Activated T-cell treated with anti-CD3 and anti-CD28 coated beads for 48 hours (primary cell): ENCODE measurements around the gene TNFRSF25.

Experiments
- DNase-seq: peaks from one replicate; pipeline ENCODE4 v3.0.0-alpha.2; 2020; ENCODE audit warnings: low read depth

The TNFRSF25 gene, protein sequence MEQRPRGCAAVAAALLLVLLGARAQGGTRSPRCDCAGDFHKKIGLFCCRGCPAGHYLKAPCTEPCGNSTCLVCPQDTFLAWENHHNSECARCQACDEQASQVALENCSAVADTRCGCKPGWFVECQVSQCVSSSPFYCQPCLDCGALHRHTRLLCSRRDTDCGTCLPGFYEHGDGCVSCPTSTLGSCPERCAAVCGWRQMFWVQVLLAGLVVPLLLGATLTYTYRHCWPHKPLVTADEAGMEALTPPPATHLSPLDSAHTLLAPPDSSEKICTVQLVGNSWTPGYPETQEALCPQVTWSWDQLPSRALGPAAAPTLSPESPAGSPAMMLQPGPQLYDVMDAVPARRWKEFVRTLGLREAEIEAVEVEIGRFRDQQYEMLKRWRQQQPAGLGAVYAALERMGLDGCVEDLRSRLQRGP

DNA sequence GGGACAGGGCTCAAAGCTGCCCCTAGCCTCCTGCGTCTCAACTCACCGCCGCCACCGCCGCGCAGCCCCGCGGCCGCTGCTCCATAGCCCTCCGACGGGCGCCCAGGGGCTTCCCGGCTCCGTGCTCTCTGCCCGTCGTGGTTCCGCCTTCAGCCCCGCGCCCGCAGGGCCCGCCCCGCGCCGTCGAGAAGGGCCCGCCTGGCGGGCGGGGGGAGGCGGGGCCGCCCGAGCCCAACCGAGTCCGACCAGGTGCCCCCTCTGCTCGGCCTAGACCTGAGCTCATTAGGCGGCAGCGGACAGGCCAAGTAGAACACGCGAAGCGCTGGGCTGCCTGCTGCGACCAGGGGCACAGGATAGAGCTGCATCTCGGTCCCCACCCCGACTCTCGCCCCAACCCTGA is at the start of gene TNFRSF25:
Gene TNFRSF25 (minus strand): TSS at position 151 of the 400 bp plus-strand sequence. CDS start 66 bp downstream, at position 85.
- DNase-seq = peak; percentile 66

DNA sequence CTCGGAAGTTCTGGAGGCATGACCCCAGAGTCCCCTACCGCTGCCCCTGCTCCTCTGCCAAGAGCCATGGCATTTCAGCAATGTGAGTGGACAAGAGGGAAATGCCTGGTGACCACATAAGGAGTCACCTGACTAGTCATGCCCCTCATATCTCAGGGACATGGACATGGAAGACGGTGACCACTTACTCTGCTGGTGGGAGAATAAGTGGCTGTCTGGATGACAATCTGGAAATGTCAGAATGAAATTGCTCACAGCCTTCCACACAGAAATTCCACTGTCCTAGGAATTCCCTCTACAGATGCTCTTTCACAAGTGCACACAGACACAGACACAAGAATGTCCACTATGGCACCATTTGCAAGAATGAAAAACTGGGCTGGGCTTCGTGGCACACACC is 49.8 kb upstream of the TNFRSF25 start:
- no peak for DNase-seq

DNA sequence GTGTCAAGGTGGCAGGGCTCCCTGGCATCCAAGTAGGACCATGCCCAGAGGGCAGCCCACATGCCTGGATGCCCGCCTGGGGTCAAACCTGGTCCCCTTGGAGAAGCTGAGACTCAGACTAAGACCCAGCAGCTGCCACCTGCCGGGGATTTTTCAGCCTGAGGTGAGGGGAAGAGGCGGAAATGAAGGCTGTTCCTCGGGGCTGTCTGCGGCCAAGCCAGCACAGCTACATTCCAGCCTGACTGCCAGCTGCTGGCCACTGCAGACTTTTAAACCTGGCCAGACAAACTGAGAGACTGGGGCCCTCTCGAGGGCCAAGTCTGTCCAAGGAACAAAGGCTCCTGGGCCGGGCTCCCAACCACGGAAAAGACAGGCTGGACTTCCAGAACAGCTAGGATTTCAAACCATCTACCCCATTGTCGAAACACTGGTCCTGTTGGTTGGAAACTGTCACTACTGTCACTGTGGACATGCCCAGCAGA is 47.4 kb upstream of the TNFRSF25 start:
- DNase-seq = no peak

DNA sequence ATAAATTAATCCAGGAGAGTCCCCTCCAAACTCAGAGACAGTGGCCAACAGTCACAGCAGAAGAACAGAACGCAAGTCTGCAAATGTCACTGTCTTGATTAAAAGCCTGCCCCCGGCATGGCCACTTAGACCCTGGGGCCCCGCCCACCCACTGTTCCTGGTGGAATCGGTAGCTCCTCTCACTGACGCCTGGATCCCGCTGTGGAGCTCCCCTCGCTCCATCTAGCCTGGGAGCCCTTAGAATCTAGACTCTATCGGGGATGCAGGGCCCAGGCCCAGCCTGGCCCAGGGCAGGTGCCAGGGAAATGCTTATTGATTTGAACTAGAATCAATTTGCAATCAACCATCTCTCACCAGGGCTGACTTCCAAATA is 46.9 kb upstream of the TNFRSF25 start:
- no peak for DNase-seq

DNA sequence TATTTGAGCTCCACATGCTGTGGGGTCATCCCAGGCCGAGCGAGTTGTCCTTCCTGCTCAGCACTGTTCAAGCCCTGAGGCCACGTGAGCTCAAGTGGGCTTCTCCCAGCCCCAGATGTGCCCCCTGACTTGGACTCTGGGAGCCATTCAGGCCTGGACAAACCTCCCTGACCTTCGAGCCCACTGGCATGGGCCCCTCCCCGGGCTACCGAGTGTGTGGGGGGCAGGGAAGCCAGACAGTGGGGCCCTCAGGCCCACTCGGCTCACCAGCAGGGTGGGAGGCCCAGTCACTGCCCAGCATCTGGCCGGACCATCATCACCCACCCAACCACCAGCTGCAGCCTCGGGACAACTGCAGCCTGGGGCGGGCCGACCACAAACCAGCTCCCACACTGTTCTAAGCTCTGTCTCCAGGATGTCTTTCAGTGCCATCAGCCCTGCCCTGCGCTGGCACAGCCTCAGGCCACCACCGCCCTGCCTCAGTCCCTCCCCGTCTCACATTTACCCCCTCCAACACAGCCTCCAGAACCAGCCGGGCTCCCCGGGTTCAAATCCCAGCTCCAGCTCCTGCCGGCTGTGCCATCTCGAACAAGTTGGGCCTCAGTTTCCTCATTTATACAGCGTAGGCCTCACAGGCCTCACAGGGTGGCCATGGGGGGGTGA is 46.4 kb upstream of the TNFRSF25 start:
- DNase-seq = no peak

DNA sequence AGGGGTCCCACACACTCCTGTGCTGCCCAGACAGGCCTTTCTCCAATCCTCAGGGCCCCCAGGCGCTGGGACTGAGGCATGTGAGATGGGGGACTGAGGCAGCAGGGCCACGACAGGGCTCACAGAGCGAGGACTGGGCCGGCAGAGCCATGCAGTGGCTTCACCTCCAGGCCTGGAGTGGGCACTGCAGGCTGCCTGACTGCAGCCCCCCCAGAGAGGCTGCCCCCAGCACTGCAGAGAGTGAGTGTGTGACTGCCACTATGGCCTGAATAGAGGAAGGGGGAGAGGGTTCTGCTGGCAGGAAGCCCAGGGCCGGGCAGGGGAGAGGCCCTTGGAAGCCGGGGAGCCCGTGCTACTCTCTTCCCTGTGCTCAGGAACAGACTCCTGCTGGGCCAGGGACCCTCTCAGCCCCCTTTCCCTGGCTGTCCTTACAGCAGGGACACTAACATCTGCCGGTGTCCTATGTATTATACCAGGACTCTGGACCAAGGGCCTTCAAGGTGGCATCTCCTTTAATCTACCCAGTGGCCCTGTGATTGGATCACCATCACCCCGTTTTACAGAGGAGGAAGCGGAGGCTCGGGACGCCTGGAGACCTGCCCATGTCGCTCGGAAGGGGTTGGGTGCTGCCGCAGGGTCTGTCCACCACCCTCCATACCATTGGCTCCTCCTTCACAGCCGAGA is 45.7 kb upstream of the TNFRSF25 start:
- DNase-seq = no peak

DNA sequence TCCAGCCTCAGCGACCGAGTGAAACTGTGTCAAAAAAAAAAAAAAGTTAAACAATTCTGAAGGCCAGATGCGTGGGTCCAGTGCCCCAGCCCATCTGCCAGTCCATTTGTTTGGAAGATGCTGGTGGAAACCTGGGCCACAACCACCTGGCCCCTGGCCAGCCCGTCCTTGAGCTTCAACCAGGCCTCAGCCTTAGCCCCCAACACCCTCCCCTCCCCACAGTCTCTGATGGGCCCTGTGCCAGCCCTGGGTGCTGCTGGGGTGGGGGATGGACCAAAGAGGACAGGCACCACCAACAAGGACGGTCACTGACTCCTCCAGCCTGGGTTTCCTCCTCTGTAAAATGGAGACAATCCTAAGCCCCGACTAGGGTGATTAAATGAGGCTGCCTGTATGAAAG is 45.1 kb upstream of the TNFRSF25 start:
- no peak for DNase-seq

DNA sequence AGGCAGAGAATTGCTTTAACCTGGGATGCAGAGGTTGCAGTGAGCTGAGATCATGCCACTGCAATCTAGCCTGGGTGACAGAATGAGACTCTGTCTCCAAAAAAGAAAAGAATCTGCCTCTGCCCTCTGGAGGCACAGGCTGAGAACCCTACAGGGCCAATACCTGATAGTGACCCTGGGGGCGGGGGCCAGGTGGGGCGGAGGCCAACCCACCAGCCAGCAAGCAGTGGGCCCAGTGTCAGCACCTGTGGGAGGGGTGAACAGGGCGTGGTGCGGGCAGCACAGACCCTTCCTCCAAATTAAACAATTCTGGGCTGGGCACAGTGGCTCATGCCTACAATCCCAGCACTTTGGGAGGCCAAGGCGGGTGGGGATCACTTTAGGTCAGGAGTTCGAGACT is 44.5 kb upstream of the TNFRSF25 start:
- DNase-seq = no peak

DNA sequence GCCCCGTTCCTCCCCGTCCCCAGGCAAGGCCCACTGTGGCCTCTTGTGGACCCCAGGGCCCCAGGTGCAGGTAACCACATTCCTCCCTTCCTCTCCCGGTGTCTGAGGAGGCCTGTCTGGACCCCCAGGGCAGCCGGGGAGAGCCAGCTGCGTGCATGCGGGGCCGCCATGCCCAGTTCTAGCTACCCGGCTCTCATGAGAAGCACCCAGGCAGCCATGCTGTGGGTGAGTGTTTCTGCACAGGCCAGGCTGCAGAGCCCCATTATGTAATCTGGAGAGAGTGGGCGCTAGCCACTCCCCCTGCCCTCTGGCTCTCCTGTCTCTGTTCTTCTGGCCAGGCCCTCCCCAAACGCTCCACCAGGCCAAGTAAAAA is 43.9 kb upstream of the TNFRSF25 start:
- no peak for DNase-seq

DNA sequence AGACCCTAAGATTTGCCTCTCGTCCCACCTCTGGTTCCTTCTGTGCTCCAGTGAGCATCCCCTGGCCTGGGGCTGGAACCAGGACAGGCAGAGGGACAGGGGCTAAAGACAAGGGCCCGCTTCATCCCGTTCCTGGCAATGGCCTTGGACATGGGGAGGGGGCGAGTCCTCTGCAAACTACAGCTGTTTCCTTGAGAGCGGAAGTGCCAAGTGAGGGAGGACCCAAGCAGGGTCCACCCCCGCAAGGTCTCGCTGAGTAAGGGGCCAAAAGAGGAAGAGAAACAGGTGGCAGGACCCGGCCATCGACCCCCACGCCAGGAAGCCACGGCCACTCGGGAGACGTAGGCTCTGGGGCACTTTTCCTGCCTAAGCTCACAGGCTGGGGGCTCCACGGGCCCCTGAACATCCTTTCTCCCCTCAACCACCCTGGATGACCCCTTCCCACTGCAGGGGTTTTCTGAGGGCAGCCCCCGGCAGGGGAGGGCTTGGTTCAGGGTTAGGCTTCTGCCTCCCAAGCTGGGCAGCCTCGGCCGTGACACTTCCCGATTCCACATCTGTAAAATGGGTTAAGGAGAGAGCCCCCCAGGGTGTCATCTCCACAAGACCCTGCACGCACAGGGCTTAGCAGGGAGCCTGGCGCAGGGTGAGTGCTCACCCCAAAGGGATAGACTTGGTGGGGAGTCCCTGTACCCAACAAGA is 43.4 kb upstream of the TNFRSF25 start:
- DNase-seq = no peak

DNA sequence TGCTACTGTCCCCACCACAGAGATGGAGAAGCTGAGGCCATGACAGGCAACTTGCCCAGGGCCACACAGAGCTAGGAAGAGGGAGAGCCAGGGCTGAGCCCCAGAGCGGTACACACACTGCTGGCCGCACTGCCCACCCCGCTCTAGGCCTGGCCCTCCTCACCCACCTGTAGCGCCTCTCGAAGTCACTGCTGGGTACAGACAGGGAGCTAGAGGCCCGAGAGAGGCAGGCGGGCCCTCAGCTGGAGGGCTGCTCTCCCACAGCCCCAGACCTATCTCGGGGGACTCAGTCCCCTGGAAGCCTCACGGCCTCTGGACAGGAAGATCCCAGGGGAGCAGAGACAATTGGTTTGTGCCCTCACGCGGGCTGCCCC is 42.8 kb upstream of the TNFRSF25 start:
- no peak for DNase-seq

DNA sequence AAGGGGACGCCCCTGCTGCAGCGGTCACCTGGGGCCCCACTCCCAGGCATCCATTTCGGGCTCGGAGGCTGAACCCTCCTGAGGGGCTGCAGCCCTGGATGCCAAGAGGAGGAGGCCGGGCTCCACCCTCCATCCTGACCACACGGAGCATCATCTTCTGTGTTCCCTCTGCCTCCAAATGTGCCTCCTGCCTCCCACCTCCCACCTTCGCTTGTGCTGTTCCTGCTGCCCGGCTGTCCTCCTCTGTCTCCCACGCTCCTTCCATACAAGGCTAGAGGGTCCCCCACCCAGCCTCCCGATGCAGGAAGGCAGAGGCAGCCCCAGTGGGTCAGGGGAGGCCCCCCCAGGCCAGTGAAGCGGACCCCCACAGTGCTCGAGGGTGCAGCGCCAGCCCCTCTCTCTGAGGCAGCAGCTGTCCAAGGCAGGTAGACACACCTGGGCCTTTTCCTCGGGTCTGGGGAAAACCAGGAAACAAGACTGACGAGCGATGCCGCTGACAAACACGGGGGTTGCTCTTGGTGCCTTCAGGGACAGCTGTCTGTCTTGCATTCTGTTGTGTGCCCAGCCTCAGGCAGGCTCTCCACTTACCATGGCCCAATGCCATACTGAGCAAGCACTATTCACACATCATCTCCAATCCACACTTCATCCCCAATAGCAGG is 42.3 kb upstream of the TNFRSF25 start:
- no peak for DNase-seq

DNA sequence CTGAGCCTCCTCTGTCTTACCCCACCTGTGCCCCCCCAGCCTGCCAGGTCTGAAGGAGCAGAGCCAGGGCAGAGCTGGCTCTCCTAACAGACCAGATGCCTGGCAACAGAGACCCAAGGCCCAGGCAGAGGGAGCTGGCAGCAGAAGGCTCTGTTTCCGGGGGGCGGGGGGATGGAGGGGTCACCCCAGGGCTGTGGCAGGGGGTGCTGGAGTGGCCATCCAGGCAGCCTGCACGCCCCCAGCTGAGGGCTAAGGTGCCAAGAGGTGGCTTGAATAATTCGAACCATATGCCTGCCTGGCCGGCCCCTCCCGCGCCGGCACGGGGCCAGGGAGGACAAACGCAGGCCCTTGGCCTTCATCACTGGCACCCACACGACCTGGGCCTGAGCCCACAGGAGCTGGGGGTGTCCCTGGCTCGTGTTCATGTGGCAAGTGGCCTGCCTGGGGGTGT is 41.5 kb upstream of the TNFRSF25 start:
- DNase-seq = no peak

DNA sequence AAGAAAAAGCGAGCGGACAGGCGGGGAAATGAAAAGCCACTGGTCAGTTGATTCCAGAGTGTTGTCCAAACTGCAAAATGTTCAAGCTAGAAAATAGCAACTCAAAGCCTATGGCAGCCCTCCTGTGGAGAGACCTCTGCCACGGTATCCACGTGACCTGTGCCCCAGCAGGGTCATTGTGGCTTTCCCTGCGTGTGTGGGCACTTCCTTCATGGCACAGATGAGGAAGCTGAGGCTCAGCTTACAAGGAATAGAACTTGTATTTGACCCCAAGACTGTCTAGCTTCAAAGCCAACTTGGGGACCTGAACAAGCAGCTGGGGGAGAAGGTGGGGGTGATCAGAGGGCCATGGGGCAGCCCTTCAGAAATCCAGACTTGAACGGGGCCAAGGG is 41.1 kb upstream of the TNFRSF25 start:
- no peak for DNase-seq

DNA sequence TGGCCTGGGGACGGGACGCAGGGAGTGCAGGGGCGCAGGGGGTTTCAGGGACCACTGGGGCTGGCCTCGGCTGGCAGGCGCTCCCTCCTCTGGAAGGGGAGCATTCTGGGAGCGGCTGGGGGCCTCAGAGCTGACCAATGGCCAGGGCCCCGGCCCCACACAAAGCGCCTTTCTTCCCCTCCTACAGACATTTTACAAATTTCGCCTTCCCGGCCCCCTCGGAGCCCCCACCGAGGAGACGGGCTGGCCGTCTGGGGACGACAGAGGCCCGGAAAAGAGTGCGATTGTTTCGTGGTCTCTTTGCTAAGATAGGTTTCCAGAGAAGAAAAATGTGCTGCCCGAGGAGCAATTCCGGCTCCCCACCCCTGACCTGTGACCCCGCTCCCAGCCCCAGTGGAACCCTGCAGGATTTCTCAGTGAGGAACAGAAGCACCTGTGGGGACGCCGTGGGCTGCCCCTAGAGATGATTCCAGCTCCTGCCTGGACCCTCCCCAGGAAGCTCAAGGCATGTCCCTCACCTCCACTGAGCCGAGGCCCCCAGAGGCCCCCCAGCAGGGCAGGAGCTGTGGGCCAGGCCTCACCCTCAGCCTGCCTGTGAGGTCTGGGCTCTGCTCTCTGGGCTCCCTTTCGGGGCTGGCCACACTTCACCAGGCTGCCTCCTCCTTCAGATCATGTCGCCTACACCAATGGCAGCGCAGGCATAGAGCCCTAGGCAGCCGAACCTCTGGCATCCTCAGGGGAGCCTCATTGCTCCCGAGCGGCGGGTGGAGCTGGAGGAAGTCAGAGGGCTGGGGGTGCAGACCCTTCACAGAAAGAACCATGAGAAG is 40.5 kb upstream of the TNFRSF25 start:
- DNase-seq = no peak

DNA sequence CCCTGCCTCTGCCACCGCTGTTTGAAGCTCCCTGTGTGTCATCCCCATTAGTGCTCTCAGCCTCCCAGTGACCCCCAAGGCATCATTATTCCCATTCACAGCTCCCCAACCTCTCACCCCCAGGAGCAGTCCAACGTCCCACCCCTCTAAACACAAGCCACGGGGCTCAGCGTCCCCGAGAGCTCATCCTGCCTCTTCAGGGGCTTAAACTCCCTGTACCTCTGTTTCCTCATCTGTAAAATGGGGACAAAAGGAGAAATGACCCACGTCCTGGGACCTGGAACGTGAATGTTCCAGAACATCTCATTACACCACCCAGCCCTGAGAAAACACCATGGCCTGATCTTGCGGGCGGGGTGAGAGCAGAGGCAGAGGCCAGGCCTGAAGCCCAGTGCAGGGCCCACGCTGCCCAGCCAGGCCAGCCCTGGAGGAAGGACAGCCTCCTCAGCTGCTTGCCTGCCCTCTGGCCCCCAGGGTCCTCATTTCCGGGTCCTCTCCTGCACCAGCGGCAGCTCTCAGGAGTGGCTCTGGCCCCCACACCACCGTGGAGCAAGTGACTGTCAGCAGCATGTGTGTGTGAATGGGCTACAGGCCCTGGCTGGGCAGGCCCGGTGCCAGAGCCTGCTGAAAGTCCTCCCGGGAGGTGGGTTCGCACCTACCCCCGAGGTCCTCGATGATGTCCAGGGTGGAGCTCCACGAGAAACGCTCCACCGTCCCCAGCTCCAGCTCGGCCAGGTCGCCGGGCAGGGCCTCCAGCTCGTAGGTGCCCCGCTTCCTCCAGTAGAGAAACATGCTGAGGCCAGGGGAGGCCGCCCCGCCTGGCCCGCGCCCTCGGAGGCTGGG is 39.6 kb upstream of the TNFRSF25 start:
- no peak for DNase-seq

DNA sequence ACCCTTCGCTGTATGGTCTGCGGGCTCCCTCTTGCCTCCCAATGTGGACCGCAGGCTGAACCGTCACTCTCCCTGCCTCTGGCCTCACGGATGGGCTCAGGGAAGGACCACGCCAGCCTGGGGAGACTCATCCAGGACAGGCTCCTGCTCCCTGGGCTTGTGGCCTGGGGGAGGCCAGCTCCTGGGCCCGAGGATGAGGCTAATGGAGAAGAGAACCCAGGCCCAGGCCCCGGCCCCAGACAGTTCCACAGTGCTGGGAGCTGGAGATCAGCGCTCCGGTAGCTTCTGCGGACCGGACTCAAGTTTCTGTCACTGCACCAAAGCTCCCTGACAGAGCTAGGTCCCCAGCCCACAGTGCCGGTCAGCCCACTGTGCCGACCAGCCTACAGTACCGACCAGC is 38.9 kb upstream of the TNFRSF25 start:
- DNase-seq = no peak

DNA sequence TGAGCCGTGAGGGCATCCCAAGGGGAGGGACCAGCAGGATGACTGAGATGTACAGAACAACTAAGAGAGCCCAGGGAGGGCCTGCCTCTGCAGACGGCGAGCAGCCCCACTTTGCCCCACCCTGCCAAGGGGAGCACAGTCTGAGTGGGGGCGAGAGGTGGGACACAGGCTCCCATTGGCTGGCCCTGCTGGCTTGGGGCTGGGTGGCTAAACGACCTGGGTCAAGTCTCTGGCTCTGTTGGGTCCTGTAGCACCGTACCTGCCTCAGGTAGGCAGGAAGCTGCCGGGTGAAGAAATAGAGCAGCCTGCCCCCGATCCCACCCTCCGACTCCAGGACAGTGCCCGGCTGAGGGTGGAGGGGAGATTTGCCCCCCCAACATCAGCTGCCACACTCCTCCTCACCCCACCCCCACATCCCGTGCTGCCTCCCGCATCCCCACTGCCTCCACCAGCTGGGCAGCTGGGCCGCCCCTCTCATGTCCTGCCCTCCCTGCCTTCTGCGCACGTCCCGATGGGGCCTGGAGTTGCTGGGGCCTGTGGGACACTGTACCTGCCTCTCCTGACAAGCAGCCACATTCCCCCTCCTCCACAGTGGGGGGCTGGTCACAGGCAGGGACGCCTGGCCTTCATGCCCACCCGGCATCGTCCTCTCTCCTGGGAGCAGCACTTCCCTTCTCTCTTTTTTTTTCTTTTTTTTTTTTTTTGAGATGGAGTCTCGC is 38.1 kb upstream of the TNFRSF25 start:
- no peak for DNase-seq
